ENCODE data around the gene WLS.

The WLS gene

GRCh38 chr1:68234094-68234493, 1.8 kb upstream of the WLS start:
- peaks cover 17% of the 10 kb centered on the region for H3K27me3 Mint-ChIP-seq
- DNase-seq (ENCODE audit: low spot score in 2 of 2): no peak
- peaks cover 9% of the 10 kb centered on the region for H3K4me1 Mint-ChIP-seq
- no peaks in the 10 kb centered on the region for H3K36me3 Mint-ChIP-seq
- no peaks in the 10 kb centered on the region for H3K9me3 Mint-ChIP-seq
- no peak overlapping the region for H3K4me3 Mint-ChIP-seq
- no peak for ATAC-seq (ENCODE audit: low read depth)
- H3K27ac Mint-ChIP-seq: no peak overlapping the region

DNA sequence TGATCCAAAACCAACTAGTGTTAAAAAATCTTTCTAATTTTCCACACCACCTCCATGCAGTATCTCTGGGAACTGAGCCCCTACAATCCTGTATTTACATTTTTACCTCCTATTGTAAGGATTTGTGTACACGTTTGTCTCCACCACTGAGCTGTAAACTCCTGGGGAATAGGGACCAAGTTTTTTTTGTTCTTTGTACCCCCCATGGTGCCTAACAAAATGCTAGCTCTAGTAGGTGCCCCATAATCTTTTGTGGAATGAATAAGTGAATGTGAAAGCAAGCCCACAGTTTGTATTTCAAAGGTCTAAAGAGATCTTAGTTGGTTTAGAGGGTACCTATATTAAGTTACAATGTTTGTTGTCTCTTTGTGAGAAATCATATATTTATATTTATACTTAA, 879 bp upstream of the WLS start:
- Mint-ChIP-seq H3K36me3 (no peaks in the 10 kb centered on the region), H3K27ac (no peak overlapping the region), H3K27me3 (peaks cover 17% of the 10 kb centered on the region), H3K4me1 (peaks cover 9% of the 10 kb centered on the region), H3K9me3 (no peaks in the 10 kb centered on the region), H3K4me3 (peak overlapping the region; percentile 84)
- DNase-seq (ENCODE audit: low spot score in 2 of 2): no peak
- ATAC-seq (ENCODE audit: low read depth): no peak

GRCh38 chr1:68231627-68232288, 565 bp downstream of the WLS start:
- Mint-ChIP-seq H3K27me3 (peaks cover 14% of the 10 kb centered on the region), H3K9me3 (no peaks in the 10 kb centered on the region), H3K4me3 (peak overlapping the region; percentile 62), H3K36me3 (no peaks in the 10 kb centered on the region), H3K27ac (no peak overlapping the region), H3K4me1 (peaks cover 9% of the 10 kb centered on the region)
- no peak for ATAC-seq (ENCODE audit: low read depth)
- DNase-seq (ENCODE audit: low spot score in 2 of 2): no peak

GRCh38 chr1:68230901-68231626, 1.3 kb downstream of the WLS start:
- H3K4me1 Mint-ChIP-seq: peaks cover 9% of the 10 kb centered on the region
- ATAC-seq (ENCODE audit: low read depth) (no peak), DNase-seq (ENCODE audit: low spot score in 2 of 2) (no peak)
- no peak overlapping the region for H3K27ac Mint-ChIP-seq
- H3K27me3 Mint-ChIP-seq: peaks cover 15% of the 10 kb centered on the region
- H3K9me3 Mint-ChIP-seq: no peaks in the 10 kb centered on the region
- H3K4me3 Mint-ChIP-seq: peak overlapping the region; percentile 79
- no peaks in the 10 kb centered on the region for H3K36me3 Mint-ChIP-seq

DNA sequence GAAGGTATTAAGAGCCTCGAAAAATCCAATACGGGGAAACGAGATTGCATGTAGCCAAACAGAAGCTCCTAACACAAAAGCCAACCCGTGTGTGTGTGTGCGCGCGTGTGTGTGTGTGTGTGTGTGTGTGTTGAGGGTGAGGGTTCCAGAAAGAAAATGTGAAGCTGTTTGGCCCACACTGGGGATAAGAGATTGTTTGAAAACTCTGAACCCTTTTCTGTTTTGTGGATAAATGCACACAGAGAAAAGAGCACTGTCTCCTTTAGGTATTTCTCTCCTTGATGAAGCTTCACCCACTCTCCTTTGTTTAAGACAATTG, 1.9 kb downstream of the WLS start:
- H3K9me3 Mint-ChIP-seq: no peaks in the 10 kb centered on the region
- peak overlapping the region; percentile 79 for H3K4me3 Mint-ChIP-seq
- no peaks in the 10 kb centered on the region for H3K36me3 Mint-ChIP-seq
- H3K27me3 Mint-ChIP-seq: peaks cover 15% of the 10 kb centered on the region
- no peak for DNase-seq (ENCODE audit: low spot score in 2 of 2)
- no peak for ATAC-seq (ENCODE audit: low read depth)
- H3K4me1 Mint-ChIP-seq: peaks cover 9% of the 10 kb centered on the region
- no peak overlapping the region for H3K27ac Mint-ChIP-seq

- ATAC-seq (ENCODE audit: low read depth) (no peak), DNase-seq (ENCODE audit: low spot score in 2 of 2) (no peak)
- H3K4me1 Mint-ChIP-seq: peaks cover 9% of the 10 kb centered on the region
- peaks cover 15% of the 10 kb centered on the region for H3K27me3 Mint-ChIP-seq
- no peaks in the 10 kb centered on the region for H3K9me3 Mint-ChIP-seq
- H3K4me3 Mint-ChIP-seq: peak overlapping the region; percentile 4
- no peak overlapping the region for H3K27ac Mint-ChIP-seq
- no peaks in the 10 kb centered on the region for H3K36me3 Mint-ChIP-seq
Measured at GRCh38 chr1:68229650-68230483, 2.5 kb downstream of the WLS start.

DNA sequence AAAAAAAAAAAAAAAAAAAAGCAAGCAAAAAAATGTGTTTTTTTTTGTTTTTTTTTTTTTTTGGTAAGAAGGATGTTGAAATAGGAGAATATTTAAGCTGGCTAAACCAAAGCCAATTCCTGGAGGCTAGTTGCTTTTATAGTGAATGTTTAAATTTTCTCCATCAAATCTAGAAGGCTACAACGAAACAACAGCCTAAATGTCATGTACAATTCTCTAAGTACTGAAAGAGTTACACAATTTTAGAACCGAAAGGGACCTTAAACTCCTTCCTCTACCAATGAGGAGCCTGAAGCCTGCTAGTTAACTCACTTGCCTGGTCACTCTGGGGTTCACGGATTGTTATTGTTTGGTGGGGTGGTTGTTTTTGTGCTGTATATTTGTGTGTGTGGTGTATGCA, 3.5 kb downstream of the WLS start:
- DNase-seq (ENCODE audit: low spot score in 2 of 2) (no peak), ATAC-seq (ENCODE audit: low read depth) (no peak)
- Mint-ChIP-seq H3K27me3 (peaks cover 11% of the 10 kb centered on the region), H3K36me3 (no peaks in the 10 kb centered on the region), H3K4me1 (peaks cover 9% of the 10 kb centered on the region), H3K4me3 (no peak overlapping the region), H3K27ac (no peak overlapping the region), H3K9me3 (no peaks in the 10 kb centered on the region)

GRCh38 chr1:68227598-68227997, 4.7 kb downstream of the WLS start:
- peaks cover 7% of the 10 kb centered on the region for H3K27me3 Mint-ChIP-seq
- no peaks in the 10 kb centered on the region for H3K36me3 Mint-ChIP-seq
- no peaks in the 10 kb centered on the region for H3K9me3 Mint-ChIP-seq
- no peak overlapping the region for H3K4me3 Mint-ChIP-seq
- peaks cover 8% of the 10 kb centered on the region for H3K4me1 Mint-ChIP-seq
- no peak for DNase-seq (ENCODE audit: low spot score in 2 of 2)
- no peak for ATAC-seq (ENCODE audit: low read depth)
- no peak overlapping the region for H3K27ac Mint-ChIP-seq

GRCh38 chr1:68225781-68226180, 6.5 kb downstream of the WLS start:
- Mint-ChIP-seq H3K4me3 (no peak overlapping the region), H3K4me1 (no peaks in the 10 kb centered on the region), H3K36me3 (no peaks in the 10 kb centered on the region), H3K27me3 (peaks cover 6% of the 10 kb centered on the region), H3K9me3 (no peaks in the 10 kb centered on the region), H3K27ac (no peak overlapping the region)
- ATAC-seq (ENCODE audit: low read depth) (no peak), DNase-seq (ENCODE audit: low spot score in 2 of 2) (no peak)

DNA sequence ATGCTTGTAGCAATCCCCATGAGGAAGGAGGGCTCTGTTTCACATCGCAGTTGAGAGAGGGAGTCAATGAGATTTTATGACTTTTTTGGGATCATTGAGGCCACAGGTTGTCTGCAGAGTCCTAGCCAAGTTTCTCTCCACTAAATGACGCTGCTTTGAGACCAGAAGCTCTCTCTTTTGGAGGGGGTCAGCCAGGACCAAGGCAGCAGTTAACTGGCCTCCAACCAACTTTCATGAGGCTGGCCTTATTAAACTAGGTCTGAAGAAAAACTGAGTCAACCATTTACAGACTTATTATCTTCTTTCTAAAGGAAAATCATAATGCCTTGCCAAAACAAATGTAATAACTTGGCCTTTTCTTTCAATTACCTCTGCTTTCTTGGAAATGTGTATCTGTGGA, 8.6 kb downstream of the WLS start:
- H3K27me3 Mint-ChIP-seq: peaks cover 6% of the 10 kb centered on the region
- no peaks in the 10 kb centered on the region for H3K36me3 Mint-ChIP-seq
- no peaks in the 10 kb centered on the region for H3K9me3 Mint-ChIP-seq
- H3K27ac Mint-ChIP-seq: no peak overlapping the region
- no peak for ATAC-seq (ENCODE audit: low read depth)
- no peak overlapping the region for H3K4me3 Mint-ChIP-seq
- DNase-seq (ENCODE audit: low spot score in 2 of 2): no peak
- no peaks in the 10 kb centered on the region for H3K4me1 Mint-ChIP-seq

- H3K27ac Mint-ChIP-seq: no peak overlapping the region
- no peaks in the 10 kb centered on the region for H3K4me1 Mint-ChIP-seq
- ATAC-seq (ENCODE audit: low read depth) (no peak), DNase-seq (ENCODE audit: low spot score in 2 of 2) (no peak)
- no peaks in the 10 kb centered on the region for H3K36me3 Mint-ChIP-seq
- H3K9me3 Mint-ChIP-seq: no peaks in the 10 kb centered on the region
- H3K27me3 Mint-ChIP-seq: peaks cover 8% of the 10 kb centered on the region
- no peak overlapping the region for H3K4me3 Mint-ChIP-seq
Measured at GRCh38 chr1:68221980-68222373, 10.3 kb downstream of the WLS start.

GRCh38 chr1:68221001-68221979, 11.0 kb downstream of the WLS start:
- no peak overlapping the region for H3K27ac Mint-ChIP-seq
- H3K27me3 Mint-ChIP-seq: peaks cover 6% of the 10 kb centered on the region
- DNase-seq (ENCODE audit: low spot score in 2 of 2) (no peak), ATAC-seq (ENCODE audit: low read depth) (no peak)
- H3K9me3 Mint-ChIP-seq: no peaks in the 10 kb centered on the region
- H3K4me1 Mint-ChIP-seq: no peaks in the 10 kb centered on the region
- H3K36me3 Mint-ChIP-seq: no peaks in the 10 kb centered on the region
- H3K4me3 Mint-ChIP-seq: no peak overlapping the region

DNA sequence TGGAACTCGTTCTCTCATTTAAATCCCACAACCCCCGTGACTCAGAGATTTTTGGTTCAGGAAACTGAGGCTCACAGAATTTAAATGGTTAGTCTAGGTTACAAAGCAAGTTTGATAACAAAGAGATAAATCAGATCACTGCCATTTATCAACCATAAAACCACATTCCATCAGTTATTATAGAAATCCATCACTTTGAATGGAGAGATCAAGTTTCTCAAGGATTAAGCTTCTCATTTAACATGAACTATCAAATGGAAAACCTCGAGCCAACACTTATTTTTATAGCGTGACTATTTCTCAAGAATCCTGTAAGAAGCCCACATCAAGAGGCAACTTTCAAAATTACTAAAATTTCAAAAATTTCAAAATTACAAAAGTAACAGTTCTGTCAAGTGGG, 11.9 kb downstream of the WLS start:
- DNase-seq (ENCODE audit: low spot score in 2 of 2): no peak
- H3K27me3 Mint-ChIP-seq: peaks cover 6% of the 10 kb centered on the region
- no peaks in the 10 kb centered on the region for H3K4me1 Mint-ChIP-seq
- no peaks in the 10 kb centered on the region for H3K36me3 Mint-ChIP-seq
- no peak overlapping the region for H3K4me3 Mint-ChIP-seq
- ATAC-seq (ENCODE audit: low read depth): no peak
- H3K9me3 Mint-ChIP-seq: no peaks in the 10 kb centered on the region
- H3K27ac Mint-ChIP-seq: no peak overlapping the region

All from memory B cell (primary cell).